HG02763 (cell line): Measurements from ENCODE around the gene LZTR1.
A peak's percentile ranks its signal among the peaks of the same experiment; 100 is the strongest.
"Not testable (repeated sequence)": the region's sequence is repeated elsewhere in the genome, so short reads cannot be mapped to it uniquely, and the experiment has no call there.

ENCODE experiments used
- ATAC-seq: cut with Tn5 transposase; IDR thresholded peaks from one replicate; pipeline ENCODE4 v1.9.1; 2021; ENCODE audit warnings: mild to moderate bottlenecking, moderate library complexity; ENCODE audit not compliant: unreplicated experiment

The LZTR1 gene

GRCh38 chr22:20981787-20982562 lies at the start of gene LZTR1:
Gene LZTR1 (plus strand): TSS chr22:20982297. CDS start chr22:20982372, 75 bp downstream.
- ATAC-seq, result peak; percentile 78

GRCh38 chr22:20933910-20934309 lies 48.2 kb upstream of the LZTR1 start:
- ATAC-seq, result no peak

DNA sequence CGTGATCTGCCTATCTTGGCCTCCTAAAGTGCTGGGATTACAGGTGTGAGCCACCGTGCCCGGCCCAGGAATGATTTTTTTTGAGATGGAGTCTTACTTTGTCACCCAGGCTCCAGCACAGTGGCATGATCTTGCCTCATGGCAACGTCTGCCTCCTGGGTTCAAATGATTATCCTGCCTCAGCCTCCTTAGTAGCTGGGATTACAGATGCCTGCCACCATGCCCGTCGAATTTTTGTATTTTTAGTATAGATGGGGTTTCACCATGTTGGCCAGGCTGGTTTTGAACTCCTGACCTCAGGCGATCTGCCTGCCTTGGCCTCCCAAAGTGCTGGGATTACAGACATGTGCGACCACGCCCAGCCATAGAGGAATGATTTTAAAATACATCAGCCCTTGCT lies 47.0 kb upstream of the LZTR1 start:
- ATAC-seq, result not testable (repeated sequence)

- not testable (repeated sequence) for ATAC-seq
Observed at GRCh38 chr22:20935780-20936539, 46.1 kb upstream of the LZTR1 start.

DNA sequence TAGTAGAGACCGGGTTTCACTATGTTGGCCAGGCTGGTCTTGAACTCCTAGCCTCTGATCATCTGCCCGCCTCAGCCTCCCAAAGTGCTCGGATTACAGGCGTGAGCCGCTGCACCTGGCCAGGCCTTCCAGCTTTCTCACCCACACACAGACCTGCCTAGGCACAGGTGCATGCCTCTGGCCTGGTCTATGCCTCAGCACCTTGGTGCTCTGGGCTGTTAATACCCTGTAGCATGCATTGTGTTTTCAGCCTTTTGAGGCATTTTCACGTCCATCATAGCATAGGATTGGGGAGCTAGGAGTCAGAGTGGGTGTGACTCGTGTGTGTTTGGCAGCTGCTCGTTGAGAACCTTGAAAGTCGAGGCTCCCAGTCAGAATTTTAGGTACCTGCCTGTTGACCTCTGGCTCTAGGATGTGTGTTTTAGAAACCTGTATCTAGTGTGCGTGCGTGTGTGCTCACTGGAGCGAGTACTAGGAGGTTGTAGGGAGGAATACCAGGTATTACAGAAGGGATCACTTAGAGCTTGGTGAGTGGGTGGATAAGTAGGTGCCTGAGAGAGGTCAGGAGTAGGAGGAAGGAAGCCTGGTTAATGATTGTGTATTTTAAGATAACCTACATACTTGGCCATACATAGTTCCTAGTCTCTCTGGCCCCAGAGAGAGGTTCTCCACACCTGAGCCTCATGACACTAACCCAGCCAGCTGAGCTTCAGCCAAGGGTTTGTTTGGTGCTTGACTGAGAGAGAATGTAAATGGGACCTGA lies 44.9 kb upstream of the LZTR1 start:
- ATAC-seq, result no peak

GRCh38 chr22:20937794-20938671 lies 44.1 kb upstream of the LZTR1 start:
- ATAC-seq, result no peak

DNA sequence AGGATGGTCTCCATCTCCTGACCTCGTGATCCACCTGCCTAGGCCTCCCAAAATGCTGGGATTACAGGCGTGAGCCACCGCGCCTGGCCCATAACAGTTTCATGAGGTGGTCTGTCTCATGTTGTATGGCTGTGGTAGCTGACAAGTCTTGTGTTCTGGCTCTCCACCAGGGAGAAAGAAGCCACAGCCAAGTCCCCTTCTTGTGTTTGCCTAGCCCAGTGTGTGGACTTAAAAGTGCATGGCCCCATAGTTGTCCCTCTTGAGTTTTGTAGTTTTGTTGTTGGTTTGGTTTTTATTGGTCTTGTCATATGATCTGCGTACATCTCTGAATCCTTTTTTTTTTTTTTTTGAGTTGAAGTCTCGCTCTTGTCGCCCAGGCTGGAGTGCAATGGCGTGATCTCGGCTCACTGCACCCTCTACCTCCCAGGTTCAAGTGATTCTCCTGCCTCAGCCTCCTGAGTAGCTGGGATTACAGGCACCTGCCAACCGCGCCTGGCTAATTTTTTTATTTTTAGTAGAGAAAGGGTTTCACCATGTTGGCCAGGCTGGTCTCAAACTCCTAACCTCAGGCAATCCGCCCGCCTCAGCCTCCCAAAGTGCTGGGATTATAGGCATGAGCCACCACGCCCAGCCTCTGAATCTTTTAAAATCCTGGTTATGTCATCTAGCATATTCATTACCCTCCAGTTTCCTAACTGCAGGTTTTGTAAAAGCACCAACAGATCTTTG lies 42.5 kb upstream of the LZTR1 start:
- ATAC-seq, result not testable (repeated sequence)

GRCh38 chr22:20940186-20940651 lies 41.9 kb upstream of the LZTR1 start:
- no peak for ATAC-seq

DNA sequence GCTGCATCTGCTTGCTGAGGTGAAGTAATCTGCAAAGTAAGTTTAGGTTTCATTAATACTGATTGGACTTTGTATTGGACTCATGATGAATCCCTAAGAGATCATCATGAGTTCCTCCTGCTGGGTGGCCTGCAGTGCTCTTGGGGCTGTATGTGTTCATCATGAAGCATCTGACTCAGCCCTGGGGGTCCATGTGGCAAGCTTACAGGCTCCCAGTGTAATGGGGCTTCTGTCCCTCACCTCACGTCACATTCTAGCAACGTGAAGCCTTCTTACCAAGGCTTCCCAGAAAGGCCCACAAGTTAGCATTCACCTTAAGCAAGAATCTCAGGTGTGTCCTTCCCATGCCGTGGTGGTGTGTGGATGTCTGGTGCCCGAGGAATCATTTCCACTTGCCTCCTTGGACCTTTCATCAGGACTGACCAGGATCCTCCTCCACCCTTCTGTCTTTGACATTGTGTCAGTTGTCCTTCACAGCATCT lies 41.2 kb upstream of the LZTR1 start:
- no peak for ATAC-seq

DNA sequence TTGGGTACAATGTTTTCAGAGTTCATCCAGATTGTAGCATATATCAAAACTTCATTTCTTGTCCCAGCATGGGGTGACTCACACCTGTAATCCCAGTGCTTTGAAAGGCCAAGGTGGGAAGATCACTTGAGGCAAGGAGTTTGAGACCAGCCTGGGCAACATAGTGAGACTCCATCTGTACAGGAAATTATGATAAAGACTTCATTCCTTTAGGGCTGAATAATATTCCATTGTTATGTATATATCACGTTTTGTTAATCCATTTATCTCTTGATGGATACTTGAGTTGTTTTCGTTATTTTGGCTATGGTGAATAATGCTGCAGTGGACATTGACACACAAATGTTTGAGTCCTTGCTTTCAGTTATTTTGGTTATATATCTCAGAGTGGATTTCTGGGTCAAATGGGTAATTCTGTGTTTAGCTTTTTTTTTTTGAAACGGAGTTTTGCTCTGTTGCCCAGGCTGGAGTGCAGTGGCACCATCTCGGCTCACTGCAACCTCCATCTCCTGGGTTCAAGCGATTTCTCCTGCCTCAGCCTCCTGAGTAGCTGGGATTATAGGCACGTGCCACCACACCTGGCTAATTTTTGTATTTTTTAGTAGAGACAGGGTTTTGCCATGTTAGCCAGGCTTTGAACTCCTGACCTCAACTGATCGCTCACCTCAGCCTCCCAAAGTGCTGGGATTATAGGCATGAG lies 39.7 kb upstream of the LZTR1 start:
- ATAC-seq, result not testable (repeated sequence)

- ATAC-seq, result no peak
Observed at GRCh38 chr22:20943104-20943933, 38.8 kb upstream of the LZTR1 start.

- no peak for ATAC-seq
Observed at GRCh38 chr22:20944042-20944441, 38.1 kb upstream of the LZTR1 start.

DNA sequence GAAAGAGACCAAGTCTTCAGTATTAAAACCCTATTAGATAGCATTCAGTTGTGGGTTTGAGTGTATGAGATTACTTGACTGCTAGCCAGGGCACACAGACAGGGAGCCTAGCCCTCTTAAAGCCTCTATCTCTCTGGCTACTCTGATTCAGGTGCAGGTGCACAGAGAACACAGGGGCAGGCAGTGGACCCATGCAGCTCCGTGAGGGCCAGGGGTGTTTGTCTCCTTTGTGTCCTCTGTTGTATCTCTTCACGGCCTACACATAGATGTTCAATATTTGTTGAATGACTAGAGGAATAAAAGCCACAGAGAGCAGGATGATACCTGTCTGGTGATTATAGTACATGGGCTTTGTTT lies 36.5 kb upstream of the LZTR1 start:
- ATAC-seq, result no peak

GRCh38 chr22:20946080-20946986 lies 35.8 kb upstream of the LZTR1 start:
- no peak for ATAC-seq

GRCh38 chr22:20946991-20947390 lies 35.1 kb upstream of the LZTR1 start:
- ATAC-seq, result no peak

DNA sequence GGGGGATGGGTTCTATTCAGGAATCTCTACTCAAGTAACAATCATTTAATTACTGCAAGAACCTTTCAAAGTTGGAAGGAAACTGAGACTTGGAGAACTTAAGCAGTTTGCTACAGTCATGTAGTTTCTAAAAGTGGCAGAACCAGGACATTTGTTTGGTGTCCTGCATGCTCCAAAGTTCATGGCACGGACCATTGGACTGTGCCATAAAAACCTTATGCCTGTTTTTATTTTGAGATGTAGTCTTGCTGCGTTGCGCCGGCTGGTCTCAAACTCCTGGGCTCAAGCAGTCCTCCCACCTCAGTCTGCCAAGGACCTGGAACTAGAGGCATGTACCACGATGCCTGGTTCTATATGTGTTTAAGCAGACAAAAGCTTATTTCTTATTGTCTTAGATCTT lies 33.6 kb upstream of the LZTR1 start:
- ATAC-seq, result no peak

GRCh38 chr22:20948989-20949388 lies 33.1 kb upstream of the LZTR1 start:
- ATAC-seq, result no peak
